Activated CD8-positive, alpha-beta T cell treated with anti-CD3 and anti-CD28 coated beads, Interleukin-2, amount 10 ng/mL, durations not matched to agents 7 days and 5 days (primary cell): ENCODE measurements around the gene PITHD1. TPM values are rescaled to one million over a fixed set of nuclear protein-coding genes. Genes with fewer than 3 reads are reported as not detected.
"Not testable (repeated sequence)": the region's sequence is repeated elsewhere in the genome, so short reads cannot be mapped to it uniquely, and the experiment has no call there.

Experiments
- ATAC-seq: fragments of 150-1000 bp; cut with Tn5 transposase; one replicate; pipeline ENCODE4 v1.10.0; 2021; ENCODE audit warnings: moderate library complexity
- CTCF ChIA-PET: fragments of 350-600 bp; sonication (Branson Sonifier 250); formaldehyde crosslinking; loops from one replicate; lab custom pipeline; 2021; ENCODE audit warnings: antibody characterized with exemption; lab: Charles Lee
- POLR2A ChIA-PET: fragments of 350-600 bp; sonication (Branson Sonifier 250); formaldehyde crosslinking; loops from one replicate; lab custom pipeline; 2021; ENCODE audit warnings: antibody characterized with exemption; lab: Charles Lee
- DNase-seq: peaks from one replicate; pipeline ENCODE4 v3.0.0-alpha.2; 2020
- H3K27ac Mint-ChIP-seq: one replicate; pipeline ENCODE4 v1.8.0; 2021; ENCODE audit warnings: mild to moderate bottlenecking, mixed read lengths
- H3K27me3 Mint-ChIP-seq: one replicate; pipeline ENCODE4 v1.8.0; 2021; ENCODE audit warnings: low read depth, mixed read lengths
- H3K36me3 Mint-ChIP-seq: one replicate; pipeline ENCODE4 v1.8.0; 2021; ENCODE audit warnings: low read depth, mixed read lengths
- H3K4me1 Mint-ChIP-seq: one replicate; pipeline ENCODE4 v1.8.0; 2021; ENCODE audit warnings: low read depth, mixed read lengths
- H3K4me3 Mint-ChIP-seq: one replicate; pipeline ENCODE4 v1.8.0; 2021; ENCODE audit warnings: mild to moderate bottlenecking, mixed read lengths
- H3K9me3 Mint-ChIP-seq: one replicate; pipeline ENCODE4 v1.8.0; 2022; ENCODE audit warnings: mixed read lengths; ENCODE audit not compliant: insufficient read depth
- total RNA-seq, 2 experiments: library from RNA; stranded (reverse); gene quantifications; one replicate each; pipeline ENCODE4 v1.2.3, GENCODE V29; 2021

The PITHD1 gene
- total RNA-seq, 2 experiments from 2014 or later: 62.3 to 67.9 TPM

DNA sequence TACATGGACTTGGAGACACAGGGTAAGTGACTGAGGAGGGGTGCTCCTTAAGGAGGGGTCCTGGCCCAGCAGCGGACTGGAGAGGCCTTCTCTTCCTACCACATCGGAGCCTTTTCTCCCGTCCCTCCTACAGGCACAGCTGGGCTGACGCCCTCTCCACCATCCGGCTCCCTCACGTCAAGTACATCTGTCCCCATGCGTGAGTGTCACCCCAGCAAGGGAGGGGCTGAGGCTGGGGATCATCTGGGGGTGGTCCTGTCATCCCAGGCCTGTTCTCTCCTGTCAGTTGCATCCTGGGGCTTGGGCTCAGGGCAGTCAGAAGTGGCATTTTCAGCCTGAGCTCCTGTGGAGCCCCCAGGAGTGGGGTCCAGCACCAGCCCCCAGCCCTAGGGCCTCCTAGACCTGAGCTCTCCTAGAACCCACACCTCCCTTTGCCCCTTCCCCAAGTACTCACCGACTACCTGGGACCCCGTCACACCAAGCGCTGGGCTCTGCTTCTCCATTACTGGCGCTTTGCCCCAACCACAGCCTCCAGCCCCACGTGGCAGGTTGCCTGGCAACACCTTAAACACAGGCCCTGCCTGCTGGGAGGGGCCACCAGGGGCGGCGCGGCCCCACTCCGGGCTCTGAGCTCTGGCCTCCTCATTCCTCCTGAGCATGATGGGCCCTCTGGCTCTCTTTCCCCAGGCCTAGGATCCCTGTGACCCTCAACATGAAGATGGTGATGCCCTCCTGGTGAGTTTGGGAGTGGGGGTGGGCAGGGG is 15.0 kb downstream of the PITHD1 start:
- Mint-ChIP-seq H3K27ac (no peak overlapping the region), H3K27me3 (no peaks in the 10 kb centered on the region), H3K4me3 (peak overlapping the region; percentile 18), H3K9me3 (no peaks in the 10 kb centered on the region), H3K36me3 (peaks cover 44% of the 10 kb centered on the region), H3K4me1 (peaks cover 34% of the 10 kb centered on the region)
- ChIA-PET CTCF (interaction anchor here (1.7 kb wide), 1 partner anchor 17 kb away, joined by 8 read pairs; no protein-coding TSS in a partner anchor), POLR2A (interaction anchor here (0.7 to 1.2 kb wide), 3 partner anchors 9 to 187 kb away, joined by 3 to 5 read pairs (median 3); partner anchors contain the start of gene SRSF10)
- DNase-seq: peak; percentile 59
- ATAC-seq: peak; percentile 20

- H3K27me3 Mint-ChIP-seq: no peaks in the 10 kb centered on the region
- DNase-seq: no peak
- ChIA-PET CTCF (interaction anchor here (1.7 kb wide), 1 partner anchor 16 kb away, joined by 8 read pairs; no protein-coding TSS in a partner anchor), POLR2A (interaction anchor here (1.1 to 1.2 kb wide), 2 partner anchors 14 to 186 kb away, joined by 3 to 5 read pairs; partner anchors contain the start of gene SRSF10)
- no peak overlapping the region for H3K27ac Mint-ChIP-seq
- ATAC-seq: no peak
- no peaks in the 10 kb centered on the region for H3K9me3 Mint-ChIP-seq
- H3K4me3 Mint-ChIP-seq: no peak overlapping the region
- peaks cover 39% of the 10 kb centered on the region for H3K36me3 Mint-ChIP-seq
- H3K4me1 Mint-ChIP-seq: peaks cover 41% of the 10 kb centered on the region
Observed at GRCh38 chr1:23793861-23794731, 15.9 kb downstream of the PITHD1 start.

DNA sequence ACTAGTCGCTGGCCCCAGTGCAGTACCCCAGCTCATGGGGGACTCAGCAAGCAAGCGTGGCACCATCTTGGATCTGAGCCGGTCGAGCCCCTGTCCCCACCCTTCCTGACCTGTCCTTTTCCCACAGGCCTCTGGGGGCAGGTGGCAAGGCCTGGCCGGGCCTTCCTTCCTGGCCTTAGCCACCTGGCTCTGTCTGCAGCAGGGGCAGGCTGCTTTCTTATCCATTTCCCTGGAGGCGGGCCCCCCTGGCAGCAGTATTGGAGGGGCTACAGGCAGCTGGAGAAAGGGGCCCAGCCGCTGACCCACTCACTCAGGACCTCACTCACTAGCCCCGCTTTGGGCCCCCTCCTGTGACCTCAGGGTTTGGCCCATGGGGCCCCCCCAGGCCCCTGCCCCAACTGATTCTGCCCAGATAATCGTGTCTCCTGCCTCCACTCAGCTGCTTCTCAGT is 16.5 kb downstream of the PITHD1 start:
- H3K9me3 Mint-ChIP-seq, H3K4me3 Mint-ChIP-seq, ATAC-seq, DNase-seq, H3K27me3 Mint-ChIP-seq: not testable (repeated sequence)
- H3K27ac Mint-ChIP-seq: peak overlapping the region; percentile 49
- ChIA-PET CTCF (interaction anchor here (1.7 kb wide), 1 partner anchor 16 kb away, joined by 8 read pairs; no protein-coding TSS in a partner anchor), POLR2A (interaction anchor here (1.3 kb wide), 1 partner anchor 13 kb away, joined by 4 read pairs; no protein-coding TSS in a partner anchor)
- H3K36me3 Mint-ChIP-seq: peaks cover 36% of the 10 kb centered on the region
- H3K4me1 Mint-ChIP-seq: peaks cover 43% of the 10 kb centered on the region

GRCh38 chr1:23795676-23796465 is 17.7 kb downstream of the PITHD1 start:
- H3K4me1 Mint-ChIP-seq: peaks cover 36% of the 10 kb centered on the region
- H3K36me3 Mint-ChIP-seq: peaks cover 34% of the 10 kb centered on the region
- no peaks in the 10 kb centered on the region for H3K9me3 Mint-ChIP-seq
- ChIA-PET POLR2A (interaction anchor here (1.3 to 2.6 kb wide), 2 partner anchors 12 to 18 kb away, joined by 4 to 10 read pairs; partner anchors contain the start of gene PITHD1), CTCF (no interaction called here)
- no peak for ATAC-seq
- no peak overlapping the region for H3K4me3 Mint-ChIP-seq
- no peaks in the 10 kb centered on the region for H3K27me3 Mint-ChIP-seq
- peak overlapping the region; percentile 43 for H3K27ac Mint-ChIP-seq
- no peak for DNase-seq

GRCh38 chr1:23796466-23797271 is 18.5 kb downstream of the PITHD1 start:
- peaks cover 33% of the 10 kb centered on the region for H3K4me1 Mint-ChIP-seq
- H3K4me3 Mint-ChIP-seq: no peak overlapping the region
- DNase-seq: no peak
- CTCF ChIA-PET: interaction anchor here (1.3 to 6.1 kb wide), 2 partner anchors 13 to 114 kb away, joined by 3 to 53 read pairs; no protein-coding TSS in a partner anchor
- H3K27me3 Mint-ChIP-seq: no peaks in the 10 kb centered on the region
- no peak for ATAC-seq
- POLR2A ChIA-PET: interaction anchor here (2.6 kb wide), 1 partner anchor 18 kb away, joined by 10 read pairs; the partner anchor contains the start of gene PITHD1
- peaks cover 29% of the 10 kb centered on the region for H3K36me3 Mint-ChIP-seq
- H3K27ac Mint-ChIP-seq: no peak overlapping the region
- no peaks in the 10 kb centered on the region for H3K9me3 Mint-ChIP-seq

DNA sequence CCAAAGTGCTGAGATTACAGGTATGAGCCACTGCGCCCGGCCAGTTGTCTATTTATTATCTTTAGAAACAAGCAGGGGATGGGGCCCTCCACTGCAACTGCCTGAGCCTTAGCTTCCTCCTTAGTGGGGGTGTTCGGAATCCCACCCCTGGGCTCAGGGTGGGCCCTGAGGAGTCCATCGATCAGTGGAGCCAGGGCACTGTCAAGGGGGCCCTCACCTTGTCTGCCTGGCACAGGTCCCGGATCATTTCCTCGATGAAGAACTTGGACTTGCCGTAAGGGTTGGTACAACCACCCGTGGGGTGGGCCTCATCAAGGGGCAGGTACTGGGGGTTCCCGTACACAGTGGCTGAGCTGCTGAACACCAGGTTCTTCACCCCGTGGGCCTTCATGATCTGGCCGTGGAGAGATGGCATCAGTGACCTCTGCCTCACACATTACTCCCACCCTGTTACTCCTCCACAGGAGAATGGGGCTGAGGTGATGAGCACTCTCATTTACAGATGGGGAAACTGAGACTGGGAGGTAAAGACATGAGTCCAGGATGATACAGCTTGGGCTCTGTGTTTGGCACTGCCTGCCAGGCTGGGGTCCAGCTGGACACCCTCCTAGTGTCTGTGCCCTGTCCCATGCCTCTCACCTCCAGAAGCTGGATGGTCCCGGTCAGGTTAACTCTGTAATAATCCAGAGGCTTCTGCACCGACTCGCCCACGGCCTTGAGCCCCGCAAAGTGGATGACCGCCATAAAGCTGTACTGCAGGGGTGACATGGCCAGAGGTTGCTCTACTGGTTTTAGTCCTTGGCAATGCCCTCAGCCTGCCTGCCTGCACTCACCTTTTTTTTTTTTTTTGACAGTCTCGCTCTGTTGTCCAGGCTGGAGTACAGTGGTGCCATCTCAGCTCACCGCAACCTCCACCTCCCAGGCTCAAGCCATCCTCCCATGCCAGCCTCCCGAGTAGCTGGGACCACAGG is 19.5 kb downstream of the PITHD1 start:
- ATAC-seq (no peak), DNase-seq (no peak)
- H3K36me3 Mint-ChIP-seq: peaks cover 32% of the 10 kb centered on the region
- H3K4me3 Mint-ChIP-seq: no peak overlapping the region
- no peak overlapping the region for H3K27ac Mint-ChIP-seq
- CTCF ChIA-PET: interaction anchor here (1.3 to 6.7 kb wide), 5 partner anchors 10 to 119 kb away, joined by 3 to 53 read pairs (median 7); no protein-coding TSS in a partner anchor
- POLR2A ChIA-PET: interaction anchor here (2.6 kb wide), 1 partner anchor 19 kb away, joined by 10 read pairs; the partner anchor contains the start of gene PITHD1
- H3K4me1 Mint-ChIP-seq: peaks cover 28% of the 10 kb centered on the region
- no peaks in the 10 kb centered on the region for H3K27me3 Mint-ChIP-seq
- no peaks in the 10 kb centered on the region for H3K9me3 Mint-ChIP-seq

GRCh38 chr1:23798662-23799142 is 20.5 kb downstream of the PITHD1 start:
- H3K9me3 Mint-ChIP-seq: no peaks in the 10 kb centered on the region
- ATAC-seq (no peak), DNase-seq (peak; percentile 38)
- ChIA-PET CTCF (interaction anchor here (1.0 to 6.7 kb wide), 5 partner anchors 9 to 118 kb away, joined by 5 to 53 read pairs (median 10); no protein-coding TSS in a partner anchor), POLR2A (interaction anchor here (0.9 to 2.6 kb wide), 2 partner anchors 19 to 20 kb away, joined by 6 to 10 read pairs; partner anchors contain the start of gene PITHD1)
- peaks cover 30% of the 10 kb centered on the region for H3K36me3 Mint-ChIP-seq
- peak overlapping the region; percentile 96 for H3K27ac Mint-ChIP-seq
- H3K27me3 Mint-ChIP-seq: no peaks in the 10 kb centered on the region
- peak overlapping the region; percentile 97 for H3K4me3 Mint-ChIP-seq
- peaks cover 21% of the 10 kb centered on the region for H3K4me1 Mint-ChIP-seq

DNA sequence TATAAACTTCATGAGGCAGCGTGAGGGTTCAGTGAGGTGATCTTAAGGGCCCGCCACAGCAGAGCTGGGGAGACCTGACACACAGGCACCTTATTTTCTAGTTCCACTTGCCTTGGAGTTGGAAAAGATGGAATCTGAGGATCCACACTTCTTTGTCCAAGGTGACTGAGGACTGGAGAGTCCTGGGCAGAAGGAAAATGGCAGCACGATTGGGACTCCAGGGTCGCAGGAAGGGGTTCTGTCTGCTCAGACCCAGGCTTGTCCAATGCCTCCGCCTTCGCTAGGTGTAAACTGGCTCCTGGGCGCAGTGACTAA is 21.0 kb downstream of the PITHD1 start:
- peak overlapping the region; percentile 96 for H3K27ac Mint-ChIP-seq
- H3K36me3 Mint-ChIP-seq: peaks cover 32% of the 10 kb centered on the region
- CTCF ChIA-PET: interaction anchor here (1.0 to 6.7 kb wide), 4 partner anchors 11 to 118 kb away, joined by 7 to 53 read pairs (median 27); no protein-coding TSS in a partner anchor
- no peaks in the 10 kb centered on the region for H3K27me3 Mint-ChIP-seq
- H3K4me1 Mint-ChIP-seq: peaks cover 21% of the 10 kb centered on the region
- no peak for DNase-seq
- no peak for ATAC-seq
- POLR2A ChIA-PET: interaction anchor here (0.8 to 3.7 kb wide), 3 partner anchors 9 to 161 kb away, joined by 3 to 33 read pairs (median 6); partner anchors contain the start of genes LYPLA2 and PNRC2
- peak overlapping the region; percentile 97 for H3K4me3 Mint-ChIP-seq
- H3K9me3 Mint-ChIP-seq: no peaks in the 10 kb centered on the region
